HG03064 (cell line): Measurements from ENCODE around the gene BCAR3.
A peak's percentile ranks its signal among the peaks of the same experiment; 100 is the strongest.

Experiments used
- ATAC-seq: cut with Tn5 transposase; IDR thresholded peaks from one replicate; pipeline ENCODE4 v1.9.1; 2021; ENCODE audit warnings: low read depth; ENCODE audit not compliant: unreplicated experiment

BCAR3 gene

DNA sequence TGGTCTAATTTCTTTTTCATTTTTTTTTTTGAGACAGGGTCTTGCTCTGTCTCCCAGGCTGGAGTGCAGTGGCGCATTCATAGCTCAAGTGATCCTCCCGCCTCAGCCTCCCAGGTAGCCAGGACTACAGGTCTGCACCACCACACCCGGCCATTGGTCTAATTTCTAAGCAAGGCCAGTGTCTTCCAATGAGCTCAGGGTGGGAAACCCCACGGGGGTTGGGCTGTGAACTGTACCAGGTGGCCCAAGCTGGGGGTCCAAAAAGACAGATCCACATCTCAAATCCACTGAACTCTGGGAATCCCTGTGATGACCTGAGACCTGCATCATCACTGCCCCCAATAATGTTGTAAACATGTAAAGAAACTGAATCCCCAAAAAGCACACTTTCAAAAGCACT, 79.5 kb downstream of the BCAR3 start:
- no peak for ATAC-seq

DNA sequence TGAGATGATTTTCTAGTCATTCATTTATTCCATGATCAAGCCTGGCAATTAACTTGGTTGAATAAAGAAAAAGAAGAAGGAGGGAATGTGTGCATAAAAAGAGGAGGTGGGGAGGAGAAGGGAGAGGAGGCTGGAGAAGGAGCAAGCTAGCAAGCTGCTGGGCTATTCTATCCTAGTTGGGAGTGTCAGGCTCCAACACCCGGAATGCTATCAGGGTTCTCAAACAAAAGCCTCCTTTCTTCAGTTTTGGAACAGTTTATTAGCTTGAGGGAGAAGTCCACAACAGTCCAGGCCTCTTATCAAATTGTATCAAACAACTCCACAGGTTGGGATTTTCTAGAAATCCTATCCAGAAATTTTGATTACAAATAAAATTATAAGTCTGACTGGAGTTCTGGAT, 80.0 kb downstream of the BCAR3 start:
- ATAC-seq = no peak

DNA sequence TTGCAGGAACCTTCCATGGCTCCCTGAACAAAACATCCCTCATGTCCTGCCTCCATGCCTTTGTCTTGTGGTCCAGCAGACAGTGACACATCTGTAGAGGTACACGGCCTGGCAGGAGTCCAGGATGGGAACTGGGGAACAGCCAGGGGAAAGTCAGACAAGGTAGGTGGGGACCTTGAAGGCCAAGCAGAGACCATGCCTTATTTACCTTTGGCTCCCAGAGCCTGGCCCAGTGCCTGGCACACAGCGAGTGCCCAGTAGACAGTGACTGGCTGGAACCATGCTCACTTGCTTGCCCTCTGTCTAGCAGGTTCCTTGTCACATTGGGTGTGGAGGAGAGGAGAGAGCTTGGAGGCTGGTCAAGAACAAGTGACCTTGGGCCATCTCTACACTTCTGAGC, 81.0 kb downstream of the BCAR3 start:
- no peak for ATAC-seq

DNA sequence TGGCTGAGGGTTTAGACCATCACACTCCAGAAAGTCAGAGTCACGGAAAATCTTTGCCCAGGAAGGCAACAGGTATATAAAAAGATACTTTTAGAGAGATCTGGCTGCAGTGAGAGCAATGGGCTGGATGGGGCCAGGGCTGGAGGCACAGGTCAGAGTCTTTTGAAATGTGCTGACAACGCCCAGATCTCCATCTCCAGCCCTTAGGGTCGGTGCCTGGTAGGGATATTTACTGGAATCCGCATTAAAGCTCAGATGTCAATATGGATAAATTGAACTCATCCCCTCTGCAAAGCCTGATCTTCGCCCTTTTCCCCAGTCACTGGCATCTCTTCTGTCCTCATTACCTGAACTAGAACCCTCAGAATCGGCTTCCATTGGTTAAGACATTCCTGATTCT, 82.2 kb downstream of the BCAR3 start:
- ATAC-seq = no peak

DNA sequence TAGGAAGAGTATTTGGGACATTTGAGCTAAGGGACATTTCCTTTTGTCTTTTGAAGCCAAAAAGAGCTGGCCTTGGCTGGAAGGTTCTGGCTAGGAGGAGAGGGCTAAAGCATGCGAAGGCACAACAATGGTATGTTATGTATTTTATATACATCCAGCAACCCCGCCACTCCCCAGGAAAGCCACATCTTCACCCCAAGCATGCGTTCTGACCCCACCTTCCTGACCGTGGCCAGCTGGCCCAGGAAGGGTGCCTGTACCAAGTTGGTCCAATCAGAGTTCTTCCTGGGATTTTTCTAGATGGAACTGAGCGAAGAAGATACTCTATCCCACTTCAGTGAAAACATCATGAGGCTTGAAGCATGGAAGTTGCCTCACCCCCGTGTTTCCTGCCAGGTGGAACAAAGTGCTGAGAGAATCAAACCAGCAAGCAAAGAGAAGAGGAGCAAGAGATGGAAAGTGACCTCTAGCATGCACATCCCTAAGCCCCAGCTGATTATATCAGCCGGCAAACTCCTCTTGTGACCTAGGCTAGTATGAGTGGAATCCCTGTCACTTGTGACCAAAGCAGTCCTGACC, 82.7 kb downstream of the BCAR3 start:
- no peak for ATAC-seq

DNA sequence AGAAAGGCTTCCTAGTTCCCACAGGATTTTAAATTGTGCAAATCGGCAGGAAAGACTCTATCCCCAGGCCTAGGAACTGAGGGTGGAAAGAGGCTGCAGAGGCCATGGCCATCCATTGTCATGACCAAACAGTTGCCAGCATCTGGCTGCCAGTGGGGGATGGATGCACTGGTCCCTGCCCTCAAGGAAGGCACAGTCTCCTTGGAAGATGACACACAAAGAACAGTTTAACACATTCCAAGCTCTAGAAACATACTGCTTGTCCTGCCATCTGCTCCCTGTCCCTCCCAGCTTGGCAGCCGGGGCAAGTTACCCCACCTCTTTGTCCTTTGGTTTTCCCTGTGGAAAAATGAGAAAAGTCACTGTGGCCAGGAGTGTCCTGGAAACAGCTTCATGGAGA, 83.2 kb downstream of the BCAR3 start:
- no peak for ATAC-seq

DNA sequence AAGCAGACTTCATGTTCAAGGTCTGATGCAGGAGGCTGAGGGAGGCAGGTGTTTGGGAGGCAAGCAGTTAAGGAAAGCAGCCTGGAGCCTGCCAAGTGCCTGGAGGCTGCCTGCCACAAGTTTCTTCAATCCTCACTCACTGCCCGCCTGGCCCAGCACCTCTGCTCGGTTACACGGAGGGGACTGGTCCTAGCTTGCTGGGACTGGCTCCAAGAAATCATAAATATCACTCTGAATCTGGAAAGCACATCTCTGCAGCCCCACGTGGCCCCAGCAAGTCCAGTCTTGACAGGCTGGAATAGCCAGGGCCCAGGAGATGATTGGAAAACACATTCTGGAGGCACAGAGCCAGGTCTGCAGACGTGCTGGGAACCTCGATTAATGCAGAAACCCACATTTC, 83.9 kb downstream of the BCAR3 start:
- ATAC-seq = no peak

DNA sequence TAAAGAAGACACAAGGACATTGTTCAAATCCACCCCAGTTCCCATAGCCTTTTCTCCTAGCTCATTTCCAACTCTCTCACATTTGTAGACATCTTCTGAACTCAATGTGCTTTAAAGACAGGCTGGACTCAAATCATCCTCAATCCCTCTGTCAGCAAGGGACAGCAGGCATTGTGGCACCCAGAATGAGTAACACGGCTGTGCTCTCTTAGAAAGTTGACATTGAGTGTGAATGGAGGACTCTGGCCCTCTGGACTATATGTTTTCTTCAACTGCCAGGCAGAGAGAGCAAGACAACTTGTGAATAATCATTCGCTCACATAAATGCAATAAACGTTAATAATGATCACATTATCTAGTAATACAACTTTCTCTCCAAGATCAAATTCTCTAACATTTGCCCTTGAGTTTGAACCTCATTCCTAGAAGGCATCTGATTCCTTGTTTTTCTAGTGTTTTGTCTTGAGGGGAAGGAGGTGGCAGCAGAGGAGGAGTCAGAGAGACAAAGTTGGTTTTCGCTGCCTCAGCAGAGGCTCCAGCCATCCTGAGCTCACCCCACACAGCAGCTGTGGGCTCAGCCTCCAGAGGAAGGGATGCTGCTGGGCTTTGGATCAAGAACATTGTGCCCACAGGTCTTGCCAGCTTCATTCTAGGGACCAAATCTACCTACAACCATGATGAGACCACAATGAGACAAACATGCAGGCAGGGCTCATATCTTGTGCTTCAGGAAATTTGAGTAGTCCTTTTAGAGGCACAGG, 85.1 kb downstream of the BCAR3 start:
- ATAC-seq = no peak

DNA sequence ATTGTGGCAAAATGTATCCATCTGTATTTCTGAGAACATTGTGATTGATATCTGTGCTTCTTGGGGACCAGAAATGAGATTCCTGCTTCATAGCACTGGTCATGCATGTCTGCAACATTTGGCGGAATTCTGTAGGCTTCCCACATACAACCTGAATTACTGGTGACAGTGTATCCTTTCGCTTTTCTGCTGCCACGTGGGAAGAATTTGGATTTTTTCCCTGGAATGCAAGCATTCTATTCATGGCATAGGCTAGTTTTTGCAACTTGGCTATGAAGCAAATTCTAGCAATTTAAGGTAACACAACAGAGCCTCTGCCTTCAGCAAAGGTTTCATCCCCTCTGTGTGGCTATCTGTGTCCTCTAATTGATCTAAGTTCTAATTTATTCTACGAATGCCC, 85.9 kb downstream of the BCAR3 start:
- ATAC-seq = no peak

DNA sequence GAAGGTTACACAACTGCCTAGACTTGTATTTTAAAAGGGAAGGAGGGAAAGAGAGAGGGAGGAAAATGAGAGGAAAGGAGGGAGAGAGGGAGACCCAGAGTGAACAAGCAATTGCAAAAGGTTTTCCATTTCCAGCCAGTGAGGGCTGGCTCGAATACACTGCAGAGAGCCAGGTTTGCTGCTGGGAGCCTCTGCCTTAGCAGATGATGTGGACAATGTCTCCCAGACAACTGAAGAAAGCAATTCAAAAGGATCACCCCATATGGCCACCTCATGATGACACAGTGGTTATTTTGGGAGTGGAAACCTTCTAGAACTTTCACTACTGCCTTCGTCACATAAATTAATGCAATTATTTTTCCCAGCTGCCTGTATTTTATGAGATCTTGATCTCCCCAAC, 86.4 kb downstream of the BCAR3 start:
- ATAC-seq = no peak

DNA sequence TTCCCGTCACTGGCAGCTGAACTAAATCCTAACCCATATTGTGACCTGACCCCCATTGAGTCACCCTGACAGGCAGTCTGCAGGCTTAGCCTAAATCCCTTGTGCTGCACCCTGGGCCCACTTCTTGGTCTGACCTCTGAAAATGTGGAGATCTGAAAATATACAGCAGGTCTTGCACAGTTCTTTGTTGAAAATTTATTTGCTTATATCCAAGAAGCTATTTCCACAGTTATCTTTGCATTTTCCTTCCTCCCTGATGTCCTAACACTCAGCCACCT, 87.1 kb downstream of the BCAR3 start:
- no peak for ATAC-seq

DNA sequence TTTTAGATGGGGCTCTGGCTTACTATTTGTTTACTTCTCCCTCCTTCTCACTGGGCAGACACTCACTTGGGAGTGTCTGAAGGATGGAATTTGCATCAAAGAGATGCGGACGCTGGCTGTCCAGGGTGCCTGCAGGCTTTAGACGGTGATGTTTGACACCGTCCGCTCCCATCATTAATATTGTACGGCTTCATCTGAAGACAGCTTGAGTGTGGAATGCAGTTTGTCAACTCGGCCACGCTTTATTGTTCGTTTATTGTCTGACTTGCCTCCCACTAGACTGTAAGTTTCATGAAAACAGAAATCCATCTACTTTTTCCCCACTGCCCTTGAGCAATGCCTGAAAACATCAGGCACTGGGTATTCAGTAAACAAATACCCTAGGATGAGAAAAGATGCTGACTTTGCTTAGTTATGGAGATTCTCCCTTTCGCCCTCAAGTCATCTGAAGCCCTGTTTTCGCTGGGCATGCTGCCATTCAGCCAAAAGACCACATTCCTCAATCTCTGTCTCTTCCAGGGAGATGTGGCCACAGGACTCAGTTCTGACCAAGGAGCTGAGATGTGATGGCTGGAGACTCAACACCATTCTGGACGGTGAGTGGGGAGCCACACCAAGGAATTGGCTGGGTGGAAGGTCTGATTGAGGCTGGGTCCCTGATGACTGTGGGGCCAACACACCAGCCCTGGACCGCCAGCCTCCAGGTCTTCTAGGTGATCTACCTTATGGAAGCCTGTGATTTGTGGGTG, 87.6 kb downstream of the BCAR3 start:
- no peak for ATAC-seq

DNA sequence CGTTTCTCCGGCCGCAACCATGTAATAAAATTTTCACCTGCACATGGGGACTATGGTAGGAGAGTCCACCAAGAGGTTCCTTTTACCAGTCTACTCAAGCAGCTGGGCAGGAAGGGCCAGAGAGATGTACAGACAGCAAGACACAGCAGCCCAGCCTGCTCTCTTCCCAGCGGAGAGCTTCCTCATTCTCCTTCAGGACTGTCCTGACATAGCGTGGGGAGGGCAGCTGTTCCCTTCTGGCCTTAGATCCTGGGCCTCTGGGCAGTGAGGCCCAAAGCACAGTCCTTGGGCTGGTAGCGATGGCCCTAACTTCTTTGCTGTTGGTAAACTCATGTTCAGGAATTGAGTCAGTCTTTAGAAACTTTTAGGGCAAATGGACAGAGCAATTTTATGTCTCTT, 89.1 kb downstream of the BCAR3 start:
- no peak for ATAC-seq

DNA sequence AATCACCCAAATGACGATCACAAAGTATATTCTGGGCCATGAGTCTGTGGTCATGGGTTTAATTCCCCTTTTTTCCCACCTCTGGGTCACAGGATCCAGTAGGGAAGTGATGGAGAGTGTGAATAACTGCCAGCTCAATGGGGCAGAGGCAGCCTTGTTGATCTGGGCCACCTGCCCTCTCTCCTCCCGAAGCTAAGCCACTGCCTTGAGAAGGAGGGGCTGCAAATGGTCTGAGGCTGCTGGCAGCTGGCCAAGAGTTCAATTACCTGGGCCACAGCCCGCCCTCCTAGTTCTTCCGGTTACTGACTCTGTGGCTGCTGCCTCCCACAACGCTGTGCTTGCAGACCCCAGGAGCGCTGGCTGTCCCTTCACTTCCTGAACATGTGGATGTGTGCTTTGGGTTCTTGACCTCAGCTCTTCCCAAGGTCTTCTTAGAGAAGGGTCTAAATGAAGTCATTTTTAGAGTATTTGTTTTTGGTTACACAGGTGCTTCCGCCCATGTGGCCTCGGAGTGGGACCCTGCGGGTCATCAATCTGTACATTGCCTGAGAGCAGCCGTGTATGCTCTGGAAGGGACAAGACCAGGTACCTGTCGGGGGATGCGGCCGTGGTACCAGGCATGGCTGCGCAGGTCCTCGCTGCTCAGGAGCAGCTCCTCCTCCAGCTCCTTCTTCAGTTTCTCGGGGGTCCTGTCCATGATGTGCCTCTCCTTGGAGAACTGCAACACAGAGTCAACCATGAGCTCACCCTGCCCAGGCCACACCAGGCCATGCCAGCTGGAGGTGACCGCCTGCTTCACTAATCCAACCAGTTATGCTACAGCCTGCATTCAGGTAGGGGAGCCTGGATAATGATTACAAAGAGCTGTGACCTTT, 89.7 kb downstream of the BCAR3 start:
- ATAC-seq = peak; percentile 81

DNA sequence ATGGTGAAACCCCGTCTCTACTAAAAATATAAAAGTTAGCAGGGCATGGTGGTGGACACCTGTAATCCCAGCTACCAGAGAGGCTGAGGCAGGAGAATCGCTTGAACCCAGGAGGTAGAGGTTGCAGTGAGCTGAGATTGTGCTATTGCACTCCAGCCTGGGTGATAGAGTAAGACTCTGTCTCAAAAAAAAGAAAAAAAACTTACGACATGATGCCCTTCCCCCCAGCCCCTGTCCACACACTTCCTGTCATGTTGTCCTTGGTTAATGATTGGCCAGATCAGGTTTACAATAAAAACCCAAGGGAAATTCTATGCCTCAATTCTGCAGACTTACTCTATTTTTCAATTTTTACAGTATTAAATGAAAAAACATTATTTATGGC, 90.4 kb downstream of the BCAR3 start:
- peak; percentile 11 for ATAC-seq

DNA sequence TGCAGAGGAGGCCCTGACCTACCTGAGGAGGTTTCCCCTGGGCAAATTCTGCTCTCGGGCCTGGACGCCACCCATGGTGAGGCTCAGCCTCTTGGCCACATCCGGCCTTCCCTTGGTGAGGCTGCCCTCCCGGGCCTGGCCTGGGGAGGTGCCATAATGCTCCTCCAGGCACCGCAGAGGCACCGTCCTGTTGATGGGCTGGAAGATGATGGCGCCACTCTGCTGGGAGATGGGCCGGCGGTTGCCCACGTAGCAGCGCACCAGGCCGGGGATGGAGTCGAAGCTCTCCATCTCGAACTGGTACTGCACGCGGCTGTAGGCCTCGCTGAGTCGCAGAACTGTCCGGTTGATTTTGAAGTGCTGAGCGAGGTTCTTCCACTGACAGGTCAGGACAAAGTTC, 92.7 kb downstream of the BCAR3 start:
- no peak for ATAC-seq

DNA sequence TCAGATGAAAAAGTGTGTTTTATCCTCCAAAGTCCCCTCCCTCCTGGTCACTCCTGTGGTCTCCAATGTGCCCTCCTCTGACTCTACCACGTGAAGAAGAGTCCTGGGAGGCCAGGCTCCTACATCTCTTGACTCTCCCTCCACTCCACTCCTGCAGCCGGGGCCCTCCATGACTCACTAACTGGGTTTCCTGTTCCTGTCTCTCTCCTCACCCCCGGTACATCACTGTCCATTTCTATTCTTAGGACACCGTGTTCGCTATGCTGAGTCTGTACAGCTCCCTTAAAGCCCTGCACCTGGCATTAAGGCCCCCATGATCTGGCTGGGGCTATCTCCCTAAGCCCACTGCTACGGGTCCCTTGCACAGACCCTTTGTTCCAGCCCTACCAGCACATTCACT, 93.4 kb downstream of the BCAR3 start:
- no peak for ATAC-seq

DNA sequence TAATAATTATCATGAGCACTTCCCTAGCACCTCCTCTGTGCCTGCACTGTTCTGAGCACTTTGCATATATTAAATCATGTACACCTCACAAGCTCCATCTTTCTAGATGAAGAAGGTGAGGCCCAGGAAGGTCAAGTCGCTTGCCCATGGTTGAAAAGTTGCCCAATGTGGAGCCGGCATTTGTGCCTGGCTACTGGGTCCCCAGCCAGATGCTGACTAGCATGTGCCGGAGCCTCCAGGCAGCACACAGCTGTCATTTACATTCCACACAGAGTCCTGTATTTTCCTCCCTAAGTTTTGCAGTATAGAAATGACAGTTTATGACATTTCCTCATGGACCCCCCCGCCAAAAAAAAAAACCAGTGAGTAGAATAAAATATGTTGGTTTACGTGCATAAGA, 94.3 kb downstream of the BCAR3 start:
- ATAC-seq = no peak

DNA sequence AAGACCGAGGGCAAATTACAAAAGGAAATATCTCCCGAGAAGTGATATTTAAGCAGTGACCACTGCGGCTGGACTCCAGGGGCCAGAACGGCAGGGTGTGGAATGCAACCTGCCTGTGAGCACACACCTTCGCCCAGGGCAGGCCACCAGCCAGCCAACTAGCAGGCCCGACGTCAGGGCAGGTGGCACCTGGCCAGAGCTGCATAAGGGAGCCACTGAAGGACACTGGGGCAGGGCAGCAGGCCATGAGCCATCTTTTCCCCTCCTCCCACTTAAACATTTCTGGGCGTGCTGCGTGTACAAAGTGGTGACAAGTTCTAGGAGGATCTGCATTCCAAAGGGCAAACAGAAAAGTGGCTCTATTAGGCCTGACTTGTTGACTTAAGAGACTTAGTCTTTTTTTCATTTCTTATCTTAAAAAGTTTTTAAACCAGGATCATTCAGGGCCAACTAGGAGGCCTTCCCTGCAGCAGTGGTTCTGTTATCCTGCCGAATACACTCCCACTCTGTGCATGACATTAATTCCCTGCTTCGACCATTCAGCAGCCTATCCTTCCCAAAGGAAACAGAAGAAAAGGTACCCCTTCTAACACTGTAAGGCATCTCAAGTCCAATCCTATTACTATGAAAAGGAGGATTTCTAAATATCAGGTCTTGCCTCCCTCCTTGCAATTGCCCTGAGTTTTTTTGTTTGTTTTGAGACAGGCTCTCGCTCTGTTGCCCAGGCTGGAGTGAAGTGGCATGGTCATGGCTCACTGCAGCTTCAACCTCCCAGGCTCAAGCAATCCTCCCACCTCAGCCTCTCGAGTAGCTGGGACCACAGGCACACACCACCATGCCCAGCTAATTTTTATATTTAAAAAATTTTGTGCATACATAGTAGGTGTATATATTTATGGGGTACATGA, 96.3 kb downstream of the BCAR3 start:
- no peak for ATAC-seq

DNA sequence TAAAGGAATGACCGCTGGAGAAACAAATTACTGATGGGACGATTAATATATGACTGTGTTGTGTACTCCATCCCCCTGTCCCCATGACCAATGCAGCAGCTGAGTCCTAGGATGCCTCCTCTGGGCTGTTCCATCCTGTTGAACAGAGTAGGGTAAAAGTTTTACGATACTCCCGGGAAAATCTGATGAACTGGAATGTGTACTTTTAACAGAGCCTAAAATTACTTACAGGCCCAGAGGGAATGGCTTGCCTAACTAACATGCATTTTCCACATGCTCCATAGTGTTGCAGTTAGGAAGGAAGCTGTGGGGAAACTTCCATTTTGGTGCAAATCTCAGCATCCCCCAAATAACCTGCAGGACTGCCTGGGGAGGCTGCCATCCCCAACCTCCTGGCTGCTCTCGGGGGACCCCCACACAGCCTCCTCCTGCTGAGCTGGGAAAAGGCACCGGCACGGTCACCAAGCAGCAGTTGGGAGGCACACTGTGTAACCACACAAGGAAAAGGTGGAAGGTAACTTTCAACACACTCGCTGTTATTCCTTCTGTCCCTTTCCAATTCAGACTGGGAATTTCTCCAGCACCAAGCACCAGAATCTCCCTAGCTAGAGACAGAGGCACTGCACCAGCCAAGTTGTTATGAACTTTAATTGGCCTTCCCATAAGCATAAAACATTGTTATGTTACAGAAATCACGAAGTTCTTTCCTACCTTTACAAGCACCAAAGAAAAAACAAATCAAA, 97.2 kb downstream of the BCAR3 start:
- ATAC-seq = no peak
